ENCODE data around the gene AATK.

The AATK gene

GRCh38 chr17:81197831-81198490, 31.9 kb upstream of the AATK start:
- intact Hi-C loops (cut with DNase I), result no loop called here
- peak in 1 of 10 donors; percentile 87 for DNase-seq

GRCh38 chr17:81197409-81197795, 31.4 kb upstream of the AATK start:
- intact Hi-C loops (cut with DNase I), result no loop called here
- DNase-seq, result peak in 1 of 10 donors; percentile 80

GRCh38 chr17:81196505-81197408, 30.7 kb upstream of the AATK start:
- intact Hi-C loops (cut with DNase I), result no loop called here
- DNase-seq, result peak in 1 of 10 donors; percentile 77

- intact Hi-C loops (cut with DNase I), result no loop called here
- peak in 1 of 10 donors; percentile 62 for DNase-seq
Observed at GRCh38 chr17:81195941-81196495, 30.0 kb upstream of the AATK start.

- peak in 1 of 10 donors; percentile 81 for DNase-seq
- intact Hi-C loops (cut with DNase I), result no loop called here
Observed at GRCh38 chr17:81194941-81195901, 29.2 kb upstream of the AATK start.

- intact Hi-C loops (cut with DNase I), result no loop called here
- DNase-seq, result no peak
Observed at GRCh38 chr17:81194225-81194760, 28.3 kb upstream of the AATK start.

- intact Hi-C loops (cut with DNase I), result no loop called here
- peak in 1 of 10 donors; percentile 84 for DNase-seq
Observed at GRCh38 chr17:81193470-81194224, 27.6 kb upstream of the AATK start.

GRCh38 chr17:81193051-81193410, 27.0 kb upstream of the AATK start:
- DNase-seq, result peak in 1 of 10 donors; percentile 75
- intact Hi-C loops (cut with DNase I), result no loop called here

- peak in 1 of 10 donors; percentile 69 for DNase-seq
- intact Hi-C loops (cut with DNase I), result no loop called here
Observed at GRCh38 chr17:81192386-81193050, 26.5 kb upstream of the AATK start.

- intact Hi-C loops (cut with DNase I), result no loop called here
Observed at GRCh38 chr17:81191646-81192045, 25.6 kb upstream of the AATK start.

GRCh38 chr17:81191116-81191515, 25.1 kb upstream of the AATK start:
- peak in 1 of 10 donors; percentile 72 for DNase-seq
- intact Hi-C loops (cut with DNase I), result no loop called here

More at GRCh38 chr17:81191646-81192045, 25.6 kb upstream of the AATK start:
- peak in 1 of 10 donors; percentile 81 for DNase-seq

GRCh38 chr17:81190591-81190990, 24.6 kb upstream of the AATK start:
- intact Hi-C loops (cut with DNase I), result no loop called here
- DNase-seq, result peak in 1 of 10 donors; percentile 86

GRCh38 chr17:81189670-81190530, 23.9 kb upstream of the AATK start:
- intact Hi-C loops (cut with DNase I), result loop anchor here (1.0 kb wide), 1 partner anchor 48 kb away; no protein-coding TSS in a partner anchor
- DNase-seq, result peak in 6 of 10 donors; percentile 34 to 93 (median 40)

GRCh38 chr17:81189016-81189415, 23.0 kb upstream of the AATK start:
- DNase-seq, result no peak

GRCh38 chr17:81188491-81188840, 22.4 kb upstream of the AATK start:
- DNase-seq, result peak in 1 of 10 donors; percentile 77
- intact Hi-C loops (cut with DNase I), result no loop called here

More at GRCh38 chr17:81189016-81189415, 23.0 kb upstream of the AATK start:
- intact Hi-C loops (cut with DNase I), result loop anchor here (1.0 kb wide), 1 partner anchor 47 kb away; no protein-coding TSS in a partner anchor

- intact Hi-C loops (cut with DNase I), result no loop called here
- DNase-seq, result peak in 1 of 10 donors; percentile 78
Observed at GRCh38 chr17:81187586-81188490, 21.8 kb upstream of the AATK start.
